T47D (cell line): ENCODE data around the gene PATJ.
"Not testable (repeated sequence)": the region's sequence is repeated elsewhere in the genome, so short reads cannot be mapped to it uniquely, and the experiment has no call there.

Source experiments
- DNase-seq, 2 experiments: peaks; one replicate each; pipeline versions ENCODE4 v3.0.0 to v3.0.0-alpha.2; 2011 to 2012; ENCODE audit warnings: low read depth in 1 of 2, low spot score in 1 of 2
- JUND ChIP-seq: IDR thresholded peaks from 2 replicates; pipeline ENCODE4 v1.6.1; 2012; ENCODE audit warnings: low read depth
- in situ Hi-C: cut with HindIII; loops from 2 replicates; pipeline ENCODE4 v1.10.0; 2016; ENCODE audit warnings: low sequenced_read_pairs, low pct_unique_long_range_greater_than_20kb

Gene PATJ

DNA sequence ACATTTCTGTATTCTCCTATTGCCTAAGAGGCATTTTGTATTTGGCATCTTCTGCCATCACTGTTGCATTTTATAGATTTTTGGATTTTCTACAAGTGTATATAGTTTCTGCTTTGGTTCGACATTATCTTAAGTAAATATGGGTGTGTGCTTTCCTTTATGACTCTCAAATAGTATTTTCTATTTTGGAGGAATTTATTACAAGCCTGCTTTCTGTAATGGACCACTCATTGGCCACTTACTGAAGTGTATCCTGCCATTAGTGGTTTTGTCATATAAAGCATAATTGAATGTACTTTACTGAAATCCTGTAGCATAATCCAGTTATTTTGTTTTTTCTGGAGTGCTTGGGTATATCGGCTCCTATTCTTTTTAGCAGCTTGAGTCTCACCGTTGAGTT lies 184.3 kb downstream of the PATJ start:
- no peak for DNase-seq
- no peak for TF ChIP-seq JUND
- in situ Hi-C loops, result no loop called here

- no peak for TF ChIP-seq JUND
- no peak for DNase-seq
- in situ Hi-C loops, result no loop called here
Observed at GRCh38 chr1:61930116-61930645, 187.9 kb downstream of the PATJ start.

DNA sequence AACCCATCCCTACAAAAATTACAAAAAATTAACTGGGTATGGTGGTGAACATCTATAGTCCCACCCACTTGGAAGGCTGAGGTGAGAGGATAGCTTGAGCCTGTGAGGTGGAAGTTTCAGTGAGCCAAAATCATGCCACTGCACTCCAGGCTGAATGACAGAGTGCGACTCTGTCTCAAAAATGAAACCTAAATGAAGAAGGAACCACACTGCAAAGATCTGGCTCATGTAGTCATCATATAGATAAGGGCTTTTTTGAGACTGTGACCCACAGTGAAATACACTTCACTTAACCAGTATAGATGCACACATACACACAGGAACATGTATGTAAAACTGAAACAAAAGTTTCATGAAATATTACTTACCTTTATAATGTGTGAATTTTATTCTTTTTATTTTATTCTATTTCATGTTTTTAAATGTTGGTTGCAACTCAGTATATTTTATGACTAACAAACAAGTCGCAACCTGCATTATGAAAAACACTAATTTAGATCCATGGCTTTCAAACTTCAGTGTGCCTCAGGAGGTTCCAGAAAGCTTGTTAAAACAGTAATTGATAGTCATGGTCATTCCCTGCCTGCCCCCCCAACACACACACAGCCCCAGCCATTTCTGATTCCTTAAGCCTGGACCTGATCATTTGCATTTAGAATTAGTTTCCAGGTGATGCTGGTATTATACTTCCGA lies 189.5 kb downstream of the PATJ start:
- DNase-seq, result no peak
- no peak for TF ChIP-seq JUND
- in situ Hi-C loops, result no loop called here

DNA sequence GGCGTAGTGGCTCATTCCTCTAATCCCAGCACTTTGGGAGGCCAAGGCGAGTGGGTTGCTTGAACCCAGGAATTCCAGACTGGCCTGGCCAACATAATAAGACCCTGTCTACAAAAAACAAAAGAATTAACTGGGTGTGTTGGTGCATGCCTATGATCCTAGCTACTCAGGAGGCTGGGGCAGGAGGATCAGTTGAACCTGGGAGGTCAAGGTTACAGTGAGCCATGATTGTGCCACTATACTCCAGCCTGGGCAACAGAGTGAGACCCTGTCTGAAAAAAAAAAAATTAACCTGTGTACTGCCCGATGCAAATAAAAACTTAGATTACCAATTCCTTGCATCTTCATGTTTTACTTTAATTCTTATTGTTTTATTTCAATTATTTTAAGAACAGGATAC lies 193.2 kb downstream of the PATJ start:
- DNase-seq, result no peak
- no peak for TF ChIP-seq JUND

DNA sequence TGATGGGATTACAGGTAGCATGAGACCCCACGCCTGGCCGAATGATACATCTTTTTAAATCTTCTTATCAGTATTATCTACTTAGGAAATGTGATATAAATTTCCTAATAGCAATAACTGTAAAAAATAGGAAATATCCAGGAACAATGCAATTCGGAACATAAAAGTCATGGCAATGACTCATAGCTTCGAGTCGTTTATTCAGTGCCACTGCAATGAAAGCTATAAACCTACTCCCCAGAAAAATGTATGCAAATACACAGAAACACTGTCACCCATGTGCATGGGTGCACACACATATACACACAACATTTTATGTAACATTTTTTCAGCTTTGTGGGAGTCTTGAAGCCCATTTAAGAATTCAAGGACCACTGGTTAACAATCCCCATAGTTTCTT lies 194.6 kb downstream of the PATJ start:
- no peak for TF ChIP-seq JUND
- in situ Hi-C loops, result no loop called here
- DNase-seq, result no peak

More for the DNA sequence above, 193.2 kb downstream of the PATJ start:
- in situ Hi-C loops, result no loop called here

- no peak for DNase-seq
- in situ Hi-C loops, result no loop called here
- no peak for TF ChIP-seq JUND
Observed at GRCh38 chr1:61941794-61942193, 199.5 kb downstream of the PATJ start.

- no peak for DNase-seq
- in situ Hi-C loops, result no loop called here
- no peak for TF ChIP-seq JUND
Observed at GRCh38 chr1:61942856-61943255, 200.6 kb downstream of the PATJ start.

DNA sequence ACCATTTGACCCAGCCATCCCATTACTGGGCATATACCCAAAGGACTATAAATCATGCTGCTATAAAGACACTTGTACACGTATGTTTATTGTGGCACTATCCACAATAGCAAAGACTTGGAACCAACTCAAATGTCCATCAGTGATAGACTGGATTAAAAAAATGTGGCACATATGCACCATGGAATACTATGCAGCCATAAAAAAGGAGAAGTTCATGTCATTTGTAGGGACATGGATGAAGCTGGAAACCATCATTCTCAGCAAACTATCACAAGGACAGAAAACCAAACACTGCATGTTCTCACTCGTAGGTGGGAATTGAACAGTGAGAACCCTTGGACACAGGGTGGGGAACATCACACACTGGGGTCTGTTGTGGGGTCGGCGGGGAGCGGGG lies 206.4 kb downstream of the PATJ start:
- in situ Hi-C loops, DNase-seq: not testable (repeated sequence)

- TF ChIP-seq JUND, result no peak
- peak in 1 of 2 experiments; percentile 31 for DNase-seq
- in situ Hi-C loops, result no loop called here
Observed at GRCh38 chr1:61950418-61950817, 208.1 kb downstream of the PATJ start.

GRCh38 chr1:61951731-61952580 lies 209.7 kb downstream of the PATJ start:
- TF ChIP-seq JUND, result no peak
- DNase-seq, result peak in 1 of 2 experiments; percentile 19
- in situ Hi-C loops, result no loop called here

- no peak for DNase-seq
- no peak for TF ChIP-seq JUND
- in situ Hi-C loops, result no loop called here
Observed at GRCh38 chr1:61952675-61953074, 210.4 kb downstream of the PATJ start.

GRCh38 chr1:61953076-61953789 lies 211.0 kb downstream of the PATJ start:
- no peak for DNase-seq
- in situ Hi-C loops, result no loop called here
- TF ChIP-seq JUND, result no peak

- no peak for TF ChIP-seq JUND
- no peak for DNase-seq
- in situ Hi-C loops, result no loop called here
Observed at GRCh38 chr1:61953790-61954150, 211.5 kb downstream of the PATJ start.
